ENCODE measurements around the gene NAGS. TPM values are rescaled to one million over a fixed set of nuclear protein-coding genes. Genes with fewer than 3 reads are reported as not detected.

Gene NAGS
- total RNA-seq, 4 donors from 2014 or later, result 0.94 to 1.5 (median 1.3) TPM; not detected in 1

- TF ChIP-seq CTCF (IDR thresholded peaks at IDR 0.05; ENCODE audit: low read depth), result no peak
Measured at GRCh38 chr17:44012391-44012790, 8.0 kb downstream of the NAGS start.

- no peak for TF ChIP-seq CTCF (IDR thresholded peaks at IDR 0.05; ENCODE audit: low read depth)
Measured at GRCh38 chr17:44012874-44013273, 8.5 kb downstream of the NAGS start.

GRCh38 chr17:44014133-44014436 is 9.7 kb downstream of the NAGS start:
- no peak for TF ChIP-seq CTCF (IDR thresholded peaks at IDR 0.05; ENCODE audit: low read depth)

GRCh38 chr17:44014437-44015172 is 10.2 kb downstream of the NAGS start, which contains the start of gene TMEM101:
TSS of gene TMEM101 (minus strand) at chr17:44014963. CDS start at chr17:44014952, 11 bp downstream.
- TF ChIP-seq CTCF (IDR thresholded peaks at IDR 0.05; ENCODE audit: low read depth), result no peak

GRCh38 chr17:44022246-44022645 is 17.8 kb downstream of the NAGS start:
- no peak for TF ChIP-seq CTCF (IDR thresholded peaks at IDR 0.05; ENCODE audit: low read depth)

GRCh38 chr17:44023545-44024270 is 19.3 kb downstream of the NAGS start:
- no peak for TF ChIP-seq CTCF (IDR thresholded peaks at IDR 0.05; ENCODE audit: low read depth)

GRCh38 chr17:44024271-44024663 is 19.8 kb downstream of the NAGS start:
- no peak for TF ChIP-seq CTCF (IDR thresholded peaks at IDR 0.05; ENCODE audit: low read depth)
